GM12878 (cell line): ENCODE results near the gene CSRP2. TPM values are rescaled to one million over a fixed set of nuclear protein-coding genes. Genes with fewer than 3 reads are reported as not detected.
A peak's percentile ranks its signal among the peaks of the same experiment; 100 is the strongest.

ENCODE experiments used
- ATAC-seq: fragments of 200-7000 bp; cut with Tn5 transposase; 3 replicates; pipeline ENCODE4 v1.9.1; 2020; ENCODE audit warnings: mild to moderate bottlenecking, moderate library complexity
- BruUV-seq: library from RNA; stranded (reverse); fragments of 400-500 nt; replicated peaks from 2 replicates; lab custom pipeline; 2021; lab: Mats Ljungman, UMichigan
- CTCF ChIA-PET: fragments of 300-600 bp; sonication (Branson Sonifier 250); formaldehyde crosslinking; extraction: SDS; loops from one replicate; lab custom pipeline; 2021; ENCODE audit warnings: inconsistent platforms; lab: Yijun Ruan, JAX
- POLR2A ChIA-PET: fragments of 350-600 bp; formaldehyde crosslinking; extraction: SDS; loops from one replicate; lab custom pipeline; 2021; ENCODE audit warnings: inconsistent platforms; lab: Charles Lee
- RAD21 ChIA-PET: fragments of 300-600 bp; sonication (Branson Sonifier 250); formaldehyde crosslinking; loops from one replicate; lab custom pipeline; 2023; ENCODE audit warnings: antibody characterized with exemption; ENCODE audit not compliant: unreplicated experiment; lab: Charles Lee
- SMC1A ChIA-PET: fragments of 300-600 bp; sonication (Branson Sonifier 250); formaldehyde crosslinking; loops from one replicate; lab custom pipeline; 2023; ENCODE audit not compliant: unreplicated experiment, uncharacterized antibody; lab: Charles Lee
- DNase-seq: peaks from one replicate; pipeline ENCODE4 v3.0.0-alpha.2; 2011; ENCODE audit warnings: low read depth, low spot score
- FAIRE-seq: peaks from 3 replicates; lab custom pipeline; 2011; peaks lifted over from hg19 to GRCh38; lab: Jason Lieb, UNC
- H2AFZ ChIP-seq: 2 replicates; pipeline ENCODE4 v1.6.0; 2011; ENCODE audit warnings: low read depth, low read length, control low read depth; ENCODE audit not compliant: control insufficient read depth
- H3K27ac ChIP-seq: 2 replicates; pipeline ENCODE4 v1.5.1; 2011; ENCODE audit warnings: control low read depth; ENCODE audit not compliant: control insufficient read depth, insufficient read depth
- H3K27me3 ChIP-seq, 2 experiments: replicated peaks in 1 of 2; 2 replicates each; pipeline versions ENCODE4 v1.6.0 to v1.6.1; 2011; ENCODE audit warnings: low read length in 1 of 2; ENCODE audit not compliant: control insufficient read depth in 2 of 2, insufficient read depth in 2 of 2
- H3K36me3 ChIP-seq, 2 experiments: 2 replicates each; pipeline ENCODE4 v1.5.1; 2011; ENCODE audit warnings: low read length in 1 of 2; ENCODE audit not compliant: control insufficient read depth in 2 of 2, insufficient read depth in 2 of 2
- H3K4me1 ChIP-seq: 2 replicates; pipeline ENCODE4 v1.6.1; 2011; ENCODE audit warnings: mild to moderate bottlenecking, low read length, moderate library complexity, mixed read lengths; ENCODE audit not compliant: control insufficient read depth, insufficient read depth
- H3K4me2 ChIP-seq: 2 replicates; pipeline ENCODE4 v1.6.0; 2011; ENCODE audit warnings: control low read depth; ENCODE audit not compliant: control insufficient read depth, insufficient read depth
- H3K4me3 ChIP-seq: fragments of 200-600 bp; sonication (generic); 2 replicates; pipeline ENCODE4 v1.5.1; 2016
- H3K79me2 ChIP-seq: 2 replicates; pipeline ENCODE4 v1.6.0; 2011; ENCODE audit warnings: low read length; ENCODE audit not compliant: control insufficient read depth, insufficient read depth
- H3K9ac ChIP-seq: 2 replicates; pipeline ENCODE4 v1.8.0; 2011; ENCODE audit warnings: low read length, control low read depth, mixed read lengths; ENCODE audit not compliant: control insufficient read depth, insufficient read depth
- H3K9me3 ChIP-seq: replicated peaks from 3 replicates; pipeline ENCODE4 v1.5.1; 2011; ENCODE audit warnings: mild to moderate bottlenecking, low read length; ENCODE audit not compliant: control insufficient read depth, insufficient read depth
- H4K20me1 ChIP-seq: 2 replicates; pipeline ENCODE4 v1.6.0; 2011; ENCODE audit not compliant: control insufficient read depth, insufficient read depth
- CTCF ChIP-seq, 3 experiments: IDR thresholded peaks in 2 of 3; conservative IDR thresholded peaks in 1 of 3; 2 replicates each; pipeline ENCODE4 v1.5.1; 2011; ENCODE audit warnings: low read depth in 3 of 3, low read length in 3 of 3, mild to moderate bottlenecking in 3 of 3, control low read depth in 2 of 3, moderate library complexity in 2 of 3, inconsistent platforms in 1 of 3, mixed read lengths in 1 of 3; ENCODE audit not compliant: control insufficient read depth in 2 of 3, insufficient read depth in 1 of 3; ENCODE audit errors: extremely low read depth in 1 of 3
- ESRRA ChIP-seq: IDR thresholded peaks from 2 replicates; pipeline ENCODE4 v1.6.1; 2012; ENCODE audit warnings: mild to moderate bottlenecking, low read length, improper control_type of control experiment
- JUNB ChIP-seq: IDR thresholded peaks from 2 replicates; pipeline ENCODE4 v1.6.1; 2016; ENCODE audit warnings: antibody characterized with exemption, mild to moderate bottlenecking
- NR2F1 ChIP-seq: fragments of 450-650 bp; conservative IDR thresholded peaks from 2 replicates; pipeline ENCODE4 v1.6.1; 2017; ENCODE audit warnings: mild to moderate bottlenecking
- RELA ChIP-seq: fragments of 450-650 bp; IDR thresholded peaks from 2 replicates; pipeline ENCODE4 v1.8.0; 2014; ENCODE audit warnings: borderline replicate concordance; ENCODE audit not compliant: partially characterized antibody
- RELB ChIP-seq: fragments of 450-650 bp; IDR thresholded peaks from 2 replicates; pipeline ENCODE4 v1.6.1; 2017; ENCODE audit warnings: low read depth, mild to moderate bottlenecking, moderate library complexity
- SUZ12 ChIP-seq: fragments of 200-600 bp; sonication (generic); IDR thresholded peaks from one replicate; pipeline ENCODE4 v1.6.1; 2018; ENCODE audit warnings: antibody characterized with exemption, mild to moderate bottlenecking; ENCODE audit not compliant: unreplicated experiment
- TCF7 ChIP-seq: IDR thresholded peaks from 2 replicates; pipeline ENCODE4 v1.6.1; 2014; ENCODE audit warnings: antibody characterized with exemption, borderline replicate concordance
- WGBS: methylation state at CpG from one replicate; pipeline ENCODE4 v1.1.6; 2016; ENCODE audit warnings: low lambda C conversion rate; ENCODE audit not compliant: insufficient replicate concordance, insufficient coverage; ENCODE audit errors: missing lambda C conversion rate; 5-methylcytosine and 5-hydroxymethylcytosine counted together
- in situ Hi-C: fragments of 300-500 bp; cut with MboI; formaldehyde crosslinking; loops from 9 replicates; pipeline ENCODE4 v1.14.3; 2018; ENCODE audit warnings: mixed read lengths
- intact Hi-C: fragments of 100-400 bp; cut with micrococcal nuclease; formaldehyde crosslinking; loops from one replicate; pipeline ENCODE4 v1.14.2; 2022; ENCODE audit not compliant: unreplicated experiment
- polyA plus RNA-seq, 11 experiments: library from polyadenylated mRNA; depleted of rRNA in 4 of 11; unstranded in 6 of 11; stranded (reverse) in 5 of 11; fragments of >200 nt; fragmentation: Nextera tagmentation in 4 of 11; fragmentation: Illumina TruSeq in 1 of 11; extraction: Ambion mirVana in 4 of 11; extraction: Trizol in 1 of 11; gene quantifications; 1 replicate in 1 of 11; 2 replicates in 10 of 11; pipeline versions ENCODE4 v1.2.1 to v1.2.3, GENCODE V29; 2011 to 2016; ENCODE audit warnings: inconsistent platforms in 2 of 11, missing spikeins in 2 of 11, low read depth in 1 of 11
- total RNA-seq, 4 experiments: library from RNA; depleted of rRNA in 3 of 4; stranded (reverse); fragments of >200 nt in 3 of 4; fragmentation: Illumina TruSeq in 1 of 4; extraction: Trizol in 1 of 4; gene quantifications; 2 replicates each; pipeline versions ENCODE4 v1.2.1 to v1.2.3, GENCODE V29; 2013 to 2021

The CSRP2 gene
- total and polyA plus RNA-seq, 10 of the 15 experiments (the other 5 are each of a cell fraction or from before 2014, with no cell fraction given) = 0.08 to 1.6 (median 0.52) TPM

DNA sequence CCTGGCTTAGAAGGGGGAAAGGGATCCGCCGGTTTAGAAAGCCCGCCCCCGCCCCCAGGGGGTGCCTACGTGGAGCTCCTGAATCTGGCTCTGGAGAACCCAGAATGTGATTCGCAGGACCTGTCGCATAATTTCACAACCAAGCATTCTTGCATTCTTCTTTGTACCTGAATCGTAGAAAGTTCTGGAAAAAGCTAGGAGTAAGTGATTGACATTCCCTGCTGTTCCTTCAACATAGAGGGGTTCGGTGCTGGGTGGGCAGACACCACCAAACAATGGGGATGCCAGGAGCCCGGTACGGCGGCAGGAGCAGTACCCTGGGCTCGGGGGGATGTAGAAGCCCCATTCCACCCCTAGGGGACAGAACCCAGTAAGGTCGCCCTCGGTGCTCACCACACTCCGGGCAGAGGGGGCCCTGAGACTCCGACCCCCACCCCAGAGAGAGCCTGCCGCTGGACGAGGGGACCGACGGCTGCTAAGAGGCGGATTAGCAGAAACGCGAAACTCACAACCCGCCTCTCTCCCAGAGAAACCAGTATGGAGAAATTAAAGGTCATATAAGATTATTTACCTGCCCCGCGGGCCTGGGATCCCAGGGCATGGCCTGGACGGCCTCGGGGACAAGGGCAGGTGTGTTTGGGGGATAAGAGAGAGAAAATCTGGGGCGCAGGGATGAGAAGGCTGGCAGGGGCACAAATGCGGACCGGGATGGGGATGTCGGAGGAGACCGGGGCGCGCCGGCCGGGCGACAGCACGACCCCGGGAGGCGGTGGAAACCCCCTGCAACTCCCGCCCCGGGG lies 520 bp downstream of the CSRP2 start:
- POLR2A ChIA-PET = no interaction called here
- BruUV-seq = no TSS peak
- peak; percentile 70 for ATAC-seq
- Histone ChIP-seq H3K27ac (no peak overlapping the region), H3K9ac (peak overlapping the region; percentile 50; the same call in 1 of the 2 replicates), H3K4me3 (peak overlapping the region; percentile 72), H3K36me3 (no peaks in the 10 kb centered on the region), H3K4me2 (peak overlapping the region; percentile 94), H3K9me3 (no peaks in the 10 kb centered on the region), H3K4me1 (peaks cover 3% of the 10 kb centered on the region; the same call in 1 of the 2 replicates), H4K20me1 (no peaks in the 10 kb centered on the region), H3K27me3 (peaks cover 0 to 7% of the 10 kb centered on the region in 2 experiments; a peak in 2 of 4 replicates), H2AFZ (peak overlapping the region; percentile 81), H3K79me2 (no peaks in the 10 kb centered on the region)
- SMC1A ChIA-PET = no interaction called here
- no peak for DNase-seq
- intact Hi-C loops = no loop called here
- no peak for FAIRE-seq
- WGBS = 12% methylated on average over 44 of the region's 44 CpGs
- in situ Hi-C loops = no loop called here
- RAD21 ChIA-PET = no interaction called here
- peak; percentile 37 for TF ChIP-seq RELA
- peak in 2 of 3 experiments; percentile 16 to 30; a peak in 1 of 6 replicates for TF ChIP-seq CTCF (IDR thresholded peaks at IDR 0.05 in 2 of 3, conservative IDR thresholded peaks at IDR 0.05 in 1 of 3; ENCODE audit: control insufficient read depth in 2 of 3, extremely low read depth in 1 of 3, insufficient read depth in 1 of 3, low read depth in 3 of 3, low read length in 3 of 3)
- TF ChIP-seq JUNB = no peak
- TF ChIP-seq RELB = no peak; the same call in 1 of the 2 replicates
- TF ChIP-seq NR2F1 = peak; percentile 14; the same call in 1 of the 2 replicates
- TF ChIP-seq ESRRA = no peak
- no peak for TF ChIP-seq TCF7
- peak; percentile 34 for TF ChIP-seq SUZ12
- CTCF ChIA-PET = no interaction called here
